ACC112 (cell line): ENCODE measurements around the gene PROM2.
"Not testable (repeated sequence)": the region's sequence is repeated elsewhere in the genome, so short reads cannot be mapped to it uniquely, and the experiment has no call there.

Experiments
- H2AFZ ChIP-seq: fragments of 200-600 bp; sonication (generic); one replicate; pipeline ENCODE4 v1.6.0; 2017; ENCODE audit warnings: antibody characterized with exemption, low read length; ENCODE audit not compliant: unreplicated experiment
- H3K27ac ChIP-seq: fragments of 200-600 bp; sonication (generic); 2 replicates; pipeline ENCODE4 v1.5.1; 2014; ENCODE audit warnings: low read depth, mild to moderate bottlenecking, antibody characterized with exemption, low read length, moderate library complexity
- H3K27me3 ChIP-seq: fragments of 200-600 bp; sonication (generic); 2 replicates; pipeline ENCODE4 v1.6.1; 2014; ENCODE audit warnings: mild to moderate bottlenecking, antibody characterized with exemption, low read length, moderate library complexity, mixed read lengths; ENCODE audit not compliant: insufficient read depth
- H3K36me3 ChIP-seq: fragments of 200-600 bp; sonication (generic); 2 replicates; pipeline ENCODE4 v1.6.1; 2016; ENCODE audit warnings: mild to moderate bottlenecking, antibody characterized with exemption, low read length, moderate library complexity, mixed read lengths; ENCODE audit not compliant: insufficient read depth
- H3K4me1 ChIP-seq: fragments of 200-600 bp; sonication (generic); one replicate; pipeline ENCODE4 v1.6.1; 2016; ENCODE audit warnings: low read length, mixed read lengths; ENCODE audit not compliant: insufficient read depth, unreplicated experiment, control insufficient read depth
- H3K4me3 ChIP-seq: fragments of 200-600 bp; sonication (generic); 2 replicates; pipeline ENCODE4 v1.5.1; 2014; ENCODE audit warnings: mild to moderate bottlenecking, low read depth, low read length
- H3K79me2 ChIP-seq: fragments of 200-600 bp; sonication (generic); one replicate; pipeline ENCODE4 v1.6.0; 2016; ENCODE audit warnings: low read length; ENCODE audit not compliant: control insufficient read depth, unreplicated experiment, insufficient read depth

Gene PROM2

GRCh38 chr2:95274291-95275150, at the start of gene PROM2:
TSS of gene PROM2 (plus strand) at chr2:95274449. CDS start at chr2:95274586, 137 bp downstream.
- Histone ChIP-seq H3K4me1 (peaks cover 17% of the 10 kb centered on the region), H3K27ac (no peak within 1 kb of the TSS), H3K4me3 (no peak within 1 kb of the TSS)

GRCh38 chr2:95225658-95226057, 48.6 kb upstream of the PROM2 start:
- Histone ChIP-seq H3K27ac (no peak overlapping the region), H3K4me1 (peaks cover 5% of the 10 kb centered on the region), H3K36me3 (peaks cover 21% of the 10 kb centered on the region), H3K4me3 (no peak overlapping the region), H3K79me2 (no peaks in the 10 kb centered on the region), H3K27me3 (no peaks in the 10 kb centered on the region), H2AFZ (no peak overlapping the region)

More at GRCh38 chr2:95274291-95275150, at the start of gene PROM2:
- no peaks in the 10 kb centered on the region for H3K79me2 ChIP-seq
- H3K27me3 ChIP-seq: no peaks in the 10 kb centered on the region
- no peak within 1 kb of the TSS for H2AFZ ChIP-seq
- no peaks in the 10 kb centered on the region for H3K36me3 ChIP-seq

GRCh38 chr2:95231723-95232122, 42.5 kb upstream of the PROM2 start:
- Histone ChIP-seq H3K27ac (no peak overlapping the region), H3K27me3 (no peaks in the 10 kb centered on the region; the same call in 1 of the 2 replicates), H2AFZ (no peak overlapping the region), H3K79me2 (no peaks in the 10 kb centered on the region), H3K4me1 (peaks cover 18% of the 10 kb centered on the region), H3K36me3 (no peaks in the 10 kb centered on the region), H3K4me3 (no peak overlapping the region)

GRCh38 chr2:95232232-95232631, 42.0 kb upstream of the PROM2 start:
- Histone ChIP-seq H3K4me1 (peaks cover 18% of the 10 kb centered on the region), H3K27me3 (no peaks in the 10 kb centered on the region; the same call in 1 of the 2 replicates), H2AFZ (no peak overlapping the region), H3K36me3 (no peaks in the 10 kb centered on the region), H3K27ac (no peak overlapping the region), H3K4me3 (no peak overlapping the region), H3K79me2 (no peaks in the 10 kb centered on the region)

GRCh38 chr2:95234286-95234785, 39.9 kb upstream of the PROM2 start:
- Histone ChIP-seq H2AFZ (no peak overlapping the region), H3K27ac (no peak overlapping the region), H3K79me2 (no peaks in the 10 kb centered on the region), H3K4me1 (peaks cover 17% of the 10 kb centered on the region), H3K4me3 (no peak overlapping the region), H3K36me3 (no peaks in the 10 kb centered on the region), H3K27me3 (no peaks in the 10 kb centered on the region; the same call in 1 of the 2 replicates)

- Histone ChIP-seq H3K36me3 (no peaks in the 10 kb centered on the region), H3K79me2 (no peaks in the 10 kb centered on the region), H3K4me3 (no peak overlapping the region), H3K4me1 (peaks cover 14% of the 10 kb centered on the region), H3K27ac (no peak overlapping the region), H2AFZ (no peak overlapping the region), H3K27me3 (no peaks in the 10 kb centered on the region; the same call in 1 of the 2 replicates)
Measured at GRCh38 chr2:95234816-95235215, 39.4 kb upstream of the PROM2 start.

GRCh38 chr2:95238131-95238530, 36.1 kb upstream of the PROM2 start:
- no peak overlapping the region for H2AFZ ChIP-seq
- H3K36me3 ChIP-seq: no peaks in the 10 kb centered on the region
- H3K4me3 ChIP-seq: no peak overlapping the region
- no peaks in the 10 kb centered on the region for H3K79me2 ChIP-seq
- H3K4me1 ChIP-seq: no peaks in the 10 kb centered on the region
- H3K27ac ChIP-seq: no peak overlapping the region
- no peaks in the 10 kb centered on the region; the same call in 1 of the 2 replicates for H3K27me3 ChIP-seq

- Histone ChIP-seq H3K79me2 (no peaks in the 10 kb centered on the region), H3K27me3 (no peaks in the 10 kb centered on the region; the same call in 1 of the 2 replicates), H3K4me3 (no peak overlapping the region), H3K27ac (no peak overlapping the region), H3K36me3 (no peaks in the 10 kb centered on the region), H3K4me1 (no peaks in the 10 kb centered on the region), H2AFZ (no peak overlapping the region)
Measured at GRCh38 chr2:95240091-95240490, 34.2 kb upstream of the PROM2 start.

GRCh38 chr2:95240556-95240955, 33.7 kb upstream of the PROM2 start:
- Histone ChIP-seq H2AFZ (no peak overlapping the region), H3K4me3 (no peak overlapping the region), H3K27ac (no peak overlapping the region), H3K4me1 (no peaks in the 10 kb centered on the region), H3K36me3 (no peaks in the 10 kb centered on the region), H3K27me3 (peaks cover under 1% of the 10 kb centered on the region), H3K79me2 (no peaks in the 10 kb centered on the region)

- H3K36me3 ChIP-seq, H2AFZ ChIP-seq, H3K4me1 ChIP-seq, H3K79me2 ChIP-seq, H3K4me3 ChIP-seq, H3K27ac ChIP-seq: not testable (repeated sequence)
- peaks cover 14% of the 10 kb centered on the region for H3K27me3 ChIP-seq
Measured at GRCh38 chr2:95242084-95242483, 32.2 kb upstream of the PROM2 start.

- no peak overlapping the region for H3K27ac ChIP-seq
- no peaks in the 10 kb centered on the region for H3K36me3 ChIP-seq
- peaks cover 18% of the 10 kb centered on the region; the same call in 1 of the 2 replicates for H3K27me3 ChIP-seq
- no peak overlapping the region for H2AFZ ChIP-seq
- no peaks in the 10 kb centered on the region for H3K79me2 ChIP-seq
- peaks cover 7% of the 10 kb centered on the region for H3K4me1 ChIP-seq
- H3K4me3 ChIP-seq: no peak overlapping the region
Measured at GRCh38 chr2:95258271-95258670, 16.0 kb upstream of the PROM2 start.
